Measurements from ENCODE around the gene GPC3. TPM values are rescaled to one million over a fixed set of nuclear protein-coding genes. Genes with fewer than 3 reads are reported as not detected.
A peak's percentile ranks its signal among the peaks of the same experiment; 100 is the strongest.
"Not testable (repeated sequence)": the region's sequence is repeated elsewhere in the genome, so short reads cannot be mapped to it uniquely, and the experiment has no call there.

The GPC3 gene
- total and polyA plus RNA-seq, 3 experiments from 2014 or later: not detected

- H3K36me3 ChIP-seq (ENCODE audit: insufficient read depth, low read length); DNase-seq; CTCF ChIA-PET; POLR2A ChIA-PET; H3K27me3 ChIP-seq (ENCODE audit: insufficient read depth, low read length, poor library complexity, severe bottlenecking); H3K4me3 ChIP-seq (ENCODE audit: low read length); H3K27ac ChIP-seq (ENCODE audit: low read depth, low read length); H3K9me3 ChIP-seq (ENCODE audit: low read length); H3K36me3 Mint-ChIP-seq; H3K4me1 ChIP-seq (ENCODE audit: insufficient read depth, low read length); H3K27ac Mint-ChIP-seq; H3K9me3 Mint-ChIP-seq; H3K4me1 Mint-ChIP-seq; H3K4me3 Mint-ChIP-seq: not testable (repeated sequence)
- peaks cover 11 to 13% of the 10 kb centered on the region in 2 donors for H3K27me3 Mint-ChIP-seq
Measured at GRCh38 chrX:133991057-133991456, 5.7 kb upstream of the GPC3 start.

- Mint-ChIP-seq H3K4me1 (peaks cover 0 to 1% (median 0%) of the 10 kb centered on the region in 3 donors), H3K27ac (no peak overlapping the region), H3K27me3 (peaks cover 11 to 13% of the 10 kb centered on the region in 2 donors), H3K9me3 (no peaks in the 10 kb centered on the region), H3K36me3 (no peaks in the 10 kb centered on the region), H3K4me3 (no peak overlapping the region)
- Histone ChIP-seq H3K4me3 (ENCODE audit: low read length) (no peak overlapping the region), H3K27ac (ENCODE audit: low read depth, low read length) (no peak overlapping the region), H3K9me3 (ENCODE audit: low read length) (no peaks in the 10 kb centered on the region), H3K4me1 (ENCODE audit: insufficient read depth, low read length) (no peaks in the 10 kb centered on the region), H3K27me3 (ENCODE audit: insufficient read depth, low read length, poor library complexity, severe bottlenecking) (no peaks in the 10 kb centered on the region), H3K36me3 (ENCODE audit: insufficient read depth, low read length) (no peaks in the 10 kb centered on the region)
- DNase-seq: no peak
- CTCF ChIA-PET: no interaction called here
- POLR2A ChIA-PET: no interaction called here
Measured at GRCh38 chrX:133989993-133990392, 4.6 kb upstream of the GPC3 start.

GRCh38 chrX:133989490-133989889, 4.1 kb upstream of the GPC3 start:
- no peaks in the 10 kb centered on the region for H3K9me3 Mint-ChIP-seq
- no peaks in the 10 kb centered on the region for H3K4me1 ChIP-seq (ENCODE audit: insufficient read depth, low read length)
- no peak overlapping the region for H3K27ac ChIP-seq (ENCODE audit: low read depth, low read length)
- no peaks in the 10 kb centered on the region for H3K27me3 ChIP-seq (ENCODE audit: insufficient read depth, low read length, poor library complexity, severe bottlenecking)
- H3K9me3 ChIP-seq (ENCODE audit: low read length): no peaks in the 10 kb centered on the region
- H3K4me3 Mint-ChIP-seq: no peak overlapping the region
- CTCF ChIA-PET: no interaction called here
- H3K27ac Mint-ChIP-seq: no peak overlapping the region
- H3K27me3 Mint-ChIP-seq: peaks cover 11 to 13% of the 10 kb centered on the region in 2 donors
- DNase-seq: no peak
- POLR2A ChIA-PET: no interaction called here
- H3K4me3 ChIP-seq (ENCODE audit: low read length): no peak overlapping the region
- H3K36me3 ChIP-seq (ENCODE audit: insufficient read depth, low read length): no peaks in the 10 kb centered on the region
- no peaks in the 10 kb centered on the region for H3K36me3 Mint-ChIP-seq
- peaks cover 0 to 4% (median 1%) of the 10 kb centered on the region in 3 donors for H3K4me1 Mint-ChIP-seq

GRCh38 chrX:133988010-133988409, 2.6 kb upstream of the GPC3 start:
- CTCF ChIA-PET: no interaction called here
- no peaks in the 10 kb centered on the region for H3K4me1 ChIP-seq (ENCODE audit: insufficient read depth, low read length)
- no peak overlapping the region for H3K27ac Mint-ChIP-seq
- H3K27ac ChIP-seq (ENCODE audit: low read depth, low read length): no peak overlapping the region
- H3K4me3 ChIP-seq (ENCODE audit: low read length): no peak overlapping the region
- DNase-seq: no peak
- peaks cover 3% of the 10 kb centered on the region for H3K27me3 ChIP-seq (ENCODE audit: insufficient read depth, low read length, poor library complexity, severe bottlenecking)
- peaks cover 19 to 20% of the 10 kb centered on the region in 2 donors for H3K27me3 Mint-ChIP-seq
- no peaks in the 10 kb centered on the region for H3K36me3 ChIP-seq (ENCODE audit: insufficient read depth, low read length)
- no peaks in the 10 kb centered on the region for H3K36me3 Mint-ChIP-seq
- no peaks in the 10 kb centered on the region for H3K9me3 ChIP-seq (ENCODE audit: low read length)
- no peaks in the 10 kb centered on the region for H3K9me3 Mint-ChIP-seq
- no peak overlapping the region for H3K4me3 Mint-ChIP-seq
- POLR2A ChIA-PET: no interaction called here
- peaks cover 0 to 8% (median 1%) of the 10 kb centered on the region in 3 donors for H3K4me1 Mint-ChIP-seq

GRCh38 chrX:133987188-133987587, 1.8 kb upstream of the GPC3 start:
- H3K4me1 Mint-ChIP-seq: peaks cover 0 to 8% (median 1%) of the 10 kb centered on the region in 3 donors

GRCh38 chrX:133985967-133986683, 731 bp upstream of the GPC3 start:
- Mint-ChIP-seq H3K4me1 (peaks cover 0 to 8% (median 1%) of the 10 kb centered on the region in 3 donors), H3K27ac (no peak overlapping the region), H3K27me3 (peaks cover 20 to 31% of the 10 kb centered on the region in 2 donors), H3K4me3 (peak overlapping the region; percentile 29 to 67 (median 53)), H3K9me3 (no peaks in the 10 kb centered on the region), H3K36me3 (no peaks in the 10 kb centered on the region)
- ChIA-PET CTCF (no interaction called here), POLR2A (no interaction called here)
- Histone ChIP-seq H3K9me3 (ENCODE audit: low read length) (no peaks in the 10 kb centered on the region), H3K27ac (ENCODE audit: low read depth, low read length) (no peak overlapping the region), H3K4me3 (ENCODE audit: low read length) (no peak overlapping the region), H3K27me3 (ENCODE audit: insufficient read depth, low read length, poor library complexity, severe bottlenecking) (peaks cover 3% of the 10 kb centered on the region), H3K36me3 (ENCODE audit: insufficient read depth, low read length) (no peaks in the 10 kb centered on the region), H3K4me1 (ENCODE audit: insufficient read depth, low read length) (no peaks in the 10 kb centered on the region)
- no peak for DNase-seq

More at GRCh38 chrX:133987188-133987587, 1.8 kb upstream of the GPC3 start:
- Histone ChIP-seq H3K4me1 (ENCODE audit: insufficient read depth, low read length) (no peaks in the 10 kb centered on the region), H3K4me3 (ENCODE audit: low read length) (no peak overlapping the region), H3K36me3 (ENCODE audit: insufficient read depth, low read length) (no peaks in the 10 kb centered on the region), H3K9me3 (ENCODE audit: low read length) (no peaks in the 10 kb centered on the region), H3K27me3 (ENCODE audit: insufficient read depth, low read length, poor library complexity, severe bottlenecking) (peaks cover 3% of the 10 kb centered on the region), H3K27ac (ENCODE audit: low read depth, low read length) (no peak overlapping the region)
- ChIA-PET CTCF (no interaction called here), POLR2A (no interaction called here)
- Mint-ChIP-seq H3K27me3 (peaks cover 18 to 24% of the 10 kb centered on the region in 2 donors), H3K36me3 (no peaks in the 10 kb centered on the region), H3K27ac (no peak overlapping the region), H3K9me3 (no peaks in the 10 kb centered on the region), H3K4me3 (no peak overlapping the region)
- no peak for DNase-seq

GRCh38 chrX:133984857-133985163, 584 bp downstream of the GPC3 start:
- H3K4me3 Mint-ChIP-seq: peak overlapping the region in 1 of 7 donors; percentile 43
- H3K36me3 Mint-ChIP-seq: no peaks in the 10 kb centered on the region
- Histone ChIP-seq H3K27me3 (ENCODE audit: insufficient read depth, low read length, poor library complexity, severe bottlenecking) (peaks cover 3% of the 10 kb centered on the region), H3K4me3 (ENCODE audit: low read length) (no peak overlapping the region), H3K27ac (ENCODE audit: low read depth, low read length) (no peak overlapping the region), H3K4me1 (ENCODE audit: insufficient read depth, low read length) (no peaks in the 10 kb centered on the region), H3K9me3 (ENCODE audit: low read length) (no peaks in the 10 kb centered on the region), H3K36me3 (ENCODE audit: insufficient read depth, low read length) (no peaks in the 10 kb centered on the region)
- peaks cover 0 to 8% (median 1%) of the 10 kb centered on the region in 3 donors for H3K4me1 Mint-ChIP-seq
- no peaks in the 10 kb centered on the region for H3K9me3 Mint-ChIP-seq
- ChIA-PET POLR2A (no interaction called here), CTCF (no interaction called here)
- peaks cover 17 to 31% of the 10 kb centered on the region in 2 donors for H3K27me3 Mint-ChIP-seq
- DNase-seq: no peak
- H3K27ac Mint-ChIP-seq: no peak overlapping the region

GRCh38 chrX:133983974-133984845, 1.2 kb downstream of the GPC3 start:
- Histone ChIP-seq H3K4me1 (ENCODE audit: insufficient read depth, low read length) (no peaks in the 10 kb centered on the region), H3K36me3 (ENCODE audit: insufficient read depth, low read length) (no peaks in the 10 kb centered on the region), H3K27me3 (ENCODE audit: insufficient read depth, low read length, poor library complexity, severe bottlenecking) (peaks cover 3% of the 10 kb centered on the region), H3K4me3 (ENCODE audit: low read length) (no peak overlapping the region), H3K27ac (ENCODE audit: low read depth, low read length) (no peak overlapping the region), H3K9me3 (ENCODE audit: low read length) (no peaks in the 10 kb centered on the region)
- Mint-ChIP-seq H3K4me3 (peak overlapping the region in 2 of 7 donors; percentile 30 to 43), H3K27ac (no peak overlapping the region), H3K9me3 (no peaks in the 10 kb centered on the region), H3K36me3 (no peaks in the 10 kb centered on the region), H3K27me3 (peaks cover 19 to 31% of the 10 kb centered on the region in 2 donors), H3K4me1 (peaks cover 0 to 8% (median 1%) of the 10 kb centered on the region in 3 donors)
- no peak for DNase-seq
- ChIA-PET POLR2A (no interaction called here), CTCF (no interaction called here)
